Astrocyte of the spinal cord (primary cell): ENCODE measurements around the gene RRAGC.
"Not testable (repeated sequence)": the region's sequence is repeated elsewhere in the genome, so short reads cannot be mapped to it uniquely, and the experiment has no call there.

Source experiments
- DNase-seq: peaks from one replicate; pipeline ENCODE4 v3.0.0; 2011; ENCODE audit warnings: low read depth, low spot score
- H3K4me3 ChIP-seq: 2 replicates; pipeline ENCODE4 v1.5.1; 2011; ENCODE audit warnings: low read depth, mild to moderate bottlenecking, low read length, moderate library complexity
- CTCF ChIP-seq: IDR thresholded peaks from 2 replicates; pipeline ENCODE4 v1.5.1; 2012; ENCODE audit warnings: low read depth, mild to moderate bottlenecking, low read length, inconsistent platforms
- in situ Hi-C: cut with HindIII; loops from 2 replicates; pipeline ENCODE4 v1.10.0; 2017; ENCODE audit warnings: low sequenced_read_pairs

Gene RRAGC

GRCh38 chr1:38818175-38818976 lies 41.2 kb downstream of the RRAGC start:
- peak; percentile 54 for TF ChIP-seq CTCF
- no peak for DNase-seq
- in situ Hi-C loops: no loop called here
- no peak overlapping the region for H3K4me3 ChIP-seq

GRCh38 chr1:38817267-38818174 lies 42.1 kb downstream of the RRAGC start:
- no peak for DNase-seq
- in situ Hi-C loops: no loop called here
- no peak overlapping the region for H3K4me3 ChIP-seq

GRCh38 chr1:38815903-38816627 lies 43.5 kb downstream of the RRAGC start:
- in situ Hi-C loops: no loop called here
- no peak for TF ChIP-seq CTCF
- no peak overlapping the region for H3K4me3 ChIP-seq
- no peak for DNase-seq

More at GRCh38 chr1:38817267-38818174, 42.1 kb downstream of the RRAGC start:
- TF ChIP-seq CTCF: no peak

- in situ Hi-C loops: no loop called here
- no peak for TF ChIP-seq CTCF
- H3K4me3 ChIP-seq: no peak overlapping the region
- no peak for DNase-seq
These were observed 44.5 kb downstream of the RRAGC start for GRCh38 chr1:38814984-38815464.

- no peak overlapping the region for H3K4me3 ChIP-seq
- in situ Hi-C loops: no loop called here
- DNase-seq: no peak
- TF ChIP-seq CTCF: no peak
These were observed 45.1 kb downstream of the RRAGC start for GRCh38 chr1:38814444-38814983.

GRCh38 chr1:38812981-38813380 lies 46.6 kb downstream of the RRAGC start:
- no peak for TF ChIP-seq CTCF
- in situ Hi-C loops: no loop called here
- no peak for DNase-seq
- H3K4me3 ChIP-seq: no peak overlapping the region

GRCh38 chr1:38811466-38811865 lies 48.1 kb downstream of the RRAGC start:
- in situ Hi-C loops, DNase-seq, H3K4me3 ChIP-seq: not testable (repeated sequence)
